ENCODE results near the gene SOX30.
A peak's percentile ranks its signal among the peaks of the same experiment; 100 is the strongest.

Gene SOX30

GRCh38 chr5:157608972-157609565 is 43.2 kb downstream of the SOX30 start:
- no peak overlapping the region for H3K4me3 ChIP-seq (ENCODE audit: low read depth, low read length)

DNA sequence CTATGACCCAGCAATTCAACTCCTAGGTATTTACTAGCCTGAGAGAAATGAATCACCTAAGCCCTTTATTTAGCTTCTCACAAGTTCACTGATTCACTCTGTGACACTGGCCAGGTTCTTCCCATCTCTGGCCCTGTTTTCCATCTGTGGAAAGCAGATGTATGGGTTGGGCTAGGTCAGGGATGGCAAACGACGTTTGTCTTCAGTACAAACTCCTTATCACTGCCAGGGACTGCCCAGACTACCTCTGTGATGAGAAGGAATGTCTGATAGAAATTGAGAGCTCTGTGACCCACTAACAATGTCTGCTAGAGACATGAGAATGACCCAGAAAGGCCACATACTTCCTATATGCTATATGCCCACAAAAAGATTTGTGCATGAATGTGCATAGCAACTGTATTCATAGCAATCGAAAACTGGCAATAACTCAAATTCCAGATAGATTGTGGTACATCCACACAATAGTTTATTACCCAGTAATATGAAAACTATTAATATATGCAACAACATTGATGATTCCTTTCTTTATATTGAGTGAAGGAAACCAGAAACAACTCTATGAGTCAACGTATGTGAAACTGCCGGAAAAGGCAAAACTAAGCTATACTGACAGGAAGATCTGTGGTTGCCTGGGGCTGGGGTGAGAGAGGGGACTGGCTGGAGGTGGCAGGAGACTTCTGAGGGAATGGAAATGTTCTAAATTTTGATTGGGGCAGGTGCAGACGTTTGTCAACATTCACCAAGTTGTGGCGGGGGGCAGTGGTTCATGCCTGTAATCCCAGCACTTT is 44.7 kb downstream of the SOX30 start:
- TF ChIP-seq CTCF (IDR thresholded peaks at IDR 0.05; ENCODE audit: low read depth, low read length, missing control alignments), result no peak
- no peak for DNase-seq (ENCODE audit: low read depth)
- in situ Hi-C loops (cut with HindIII; ENCODE audit: low sequenced_read_pairs), result no loop called here
- no peak overlapping the region for H3K4me3 ChIP-seq (ENCODE audit: low read depth, low read length)

More at GRCh38 chr5:157608972-157609565, 43.2 kb downstream of the SOX30 start:
- TF ChIP-seq CTCF (IDR thresholded peaks at IDR 0.05; ENCODE audit: low read depth, low read length, missing control alignments), result no peak
- in situ Hi-C loops (cut with HindIII; ENCODE audit: low sequenced_read_pairs), result no loop called here
- DNase-seq (ENCODE audit: low read depth), result no peak

DNA sequence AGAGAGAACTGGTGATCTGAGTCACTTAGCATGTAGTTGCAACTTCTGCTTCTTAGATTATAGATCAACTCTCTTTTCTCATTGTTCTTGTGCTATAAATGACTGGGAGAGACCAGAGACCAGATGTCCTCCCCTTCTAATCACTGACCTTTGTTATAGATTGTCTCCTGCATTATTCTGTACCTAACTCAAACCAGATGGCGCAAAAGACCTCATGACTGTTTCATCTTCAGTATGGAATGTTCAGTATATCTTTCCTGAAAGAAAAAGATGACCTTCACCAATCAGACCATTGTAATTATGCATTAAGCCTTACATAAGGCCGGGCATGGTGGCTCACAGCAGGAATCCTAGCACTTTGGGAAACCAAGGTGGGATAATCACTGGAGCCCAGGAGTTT is 46.2 kb downstream of the SOX30 start:
- no peak overlapping the region for H3K4me3 ChIP-seq (ENCODE audit: low read depth, low read length)
- DNase-seq (ENCODE audit: low read depth), result no peak
- no peak for TF ChIP-seq CTCF (IDR thresholded peaks at IDR 0.05; ENCODE audit: low read depth, low read length, missing control alignments)
- in situ Hi-C loops (cut with HindIII; ENCODE audit: low sequenced_read_pairs), result no loop called here

DNA sequence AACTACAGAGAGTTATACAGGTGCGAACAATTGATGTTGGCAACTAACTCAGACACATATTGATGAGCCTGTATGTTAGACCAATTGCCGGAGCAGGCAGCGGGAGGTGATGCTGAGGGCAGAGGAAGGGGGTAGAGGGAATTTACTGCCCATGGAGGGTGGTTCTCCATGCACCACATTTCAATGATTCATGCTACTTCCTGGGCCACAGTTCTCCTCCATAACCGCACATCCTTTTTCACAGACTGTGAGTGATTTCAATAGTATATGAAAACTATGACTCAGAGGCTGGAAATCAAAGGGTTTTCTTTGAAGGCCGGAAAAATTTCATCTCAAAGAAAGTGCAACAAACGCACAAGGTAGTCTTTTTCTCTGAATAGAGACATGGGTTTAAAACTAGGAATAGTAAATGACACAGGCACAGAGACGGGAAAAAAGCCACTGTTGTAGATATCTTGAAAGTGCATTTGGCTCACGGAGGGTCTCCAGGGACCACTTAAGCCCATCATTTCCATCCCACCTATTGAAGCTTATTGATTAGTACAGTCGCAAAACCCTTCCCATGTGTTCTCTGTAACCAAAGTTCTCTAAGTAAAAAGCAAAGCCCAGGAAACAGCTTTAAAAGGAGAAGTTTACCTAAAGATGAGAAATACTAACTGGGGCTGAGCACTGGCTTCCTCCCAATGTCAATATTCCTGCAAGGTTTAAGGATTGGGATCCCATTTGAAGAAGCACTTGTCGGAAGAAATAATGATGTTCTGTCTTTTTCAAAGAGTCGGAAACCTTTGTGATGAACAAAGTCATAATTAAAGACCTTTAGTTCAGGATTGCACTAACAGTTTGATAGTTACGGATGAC is 48.7 kb downstream of the SOX30 start:
- in situ Hi-C loops (cut with HindIII; ENCODE audit: low sequenced_read_pairs), result loop anchor here (5.0 kb wide), 1 partner anchor 86 kb away; no protein-coding TSS in a partner anchor
- no peak for TF ChIP-seq CTCF (IDR thresholded peaks at IDR 0.05; ENCODE audit: low read depth, low read length, missing control alignments)
- no peak overlapping the region for H3K4me3 ChIP-seq (ENCODE audit: low read depth, low read length)
- peak; percentile 83 for DNase-seq (ENCODE audit: low read depth)

DNA sequence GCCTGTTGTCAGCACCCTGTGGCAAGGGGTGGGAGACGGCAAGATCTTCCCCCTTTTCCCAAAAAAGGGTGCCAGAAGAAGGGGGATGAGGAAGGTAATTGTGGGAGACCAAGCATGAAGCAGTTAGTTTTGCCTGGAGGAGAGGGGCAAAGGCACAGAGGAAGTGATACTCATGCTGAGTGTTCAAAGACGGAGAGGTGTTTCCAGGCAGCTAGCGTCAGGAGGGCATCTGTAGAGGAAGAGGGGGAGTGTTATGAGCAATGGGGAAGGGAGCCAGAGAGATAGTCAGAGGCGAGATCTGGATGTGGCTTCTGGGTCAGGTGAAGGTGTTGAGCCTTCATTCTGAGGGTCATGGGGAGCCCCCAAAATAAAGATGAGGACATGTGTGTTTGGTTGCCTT is 49.7 kb downstream of the SOX30 start:
- TF ChIP-seq CTCF (IDR thresholded peaks at IDR 0.05; ENCODE audit: low read depth, low read length, missing control alignments), result no peak

GRCh38 chr5:157600252-157600651 is 52.0 kb downstream of the SOX30 start:
- in situ Hi-C loops (cut with HindIII; ENCODE audit: low sequenced_read_pairs), result loop anchor here (5.0 kb wide), 1 partner anchor 83 kb away; no protein-coding TSS in a partner anchor
- H3K4me3 ChIP-seq (ENCODE audit: low read depth, low read length), result no peak overlapping the region
- no peak for TF ChIP-seq CTCF (IDR thresholded peaks at IDR 0.05; ENCODE audit: low read depth, low read length, missing control alignments)
- no peak for DNase-seq (ENCODE audit: low read depth)

More for the DNA sequence above, 49.7 kb downstream of the SOX30 start:
- in situ Hi-C loops (cut with HindIII; ENCODE audit: low sequenced_read_pairs), result loop anchor here (5.0 kb wide), 1 partner anchor 85 kb away; no protein-coding TSS in a partner anchor
- DNase-seq (ENCODE audit: low read depth), result no peak
- H3K4me3 ChIP-seq (ENCODE audit: low read depth, low read length), result no peak overlapping the region

All from astrocyte of the cerebellum (primary cell).